Loucy (cell line): ENCODE measurements around the gene LDHAL6B.

Experiments
- H2AFZ ChIP-seq: fragments of 200-600 bp; sonication (generic); 2 replicates; pipeline ENCODE4 v1.6.0; 2016; ENCODE audit warnings: antibody characterized with exemption, mild to moderate bottlenecking, low read length, moderate library complexity
- H3F3A ChIP-seq: fragments of 200-600 bp; 2 replicates; pipeline ENCODE4 v1.6.0; 2016; ENCODE audit warnings: antibody characterized with exemption, low read depth, mild to moderate bottlenecking
- H3K27me3 ChIP-seq: fragments of 200-600 bp; sonication (generic); 2 replicates; pipeline ENCODE4 v1.6.1; 2014; ENCODE audit warnings: low read length, mild to moderate bottlenecking; ENCODE audit not compliant: insufficient read depth, poor library complexity, severe bottlenecking
- H3K36me3 ChIP-seq: fragments of 200-600 bp; sonication (generic); 2 replicates; pipeline ENCODE4 v1.6.1; 2016; ENCODE audit warnings: low read length; ENCODE audit not compliant: insufficient read depth
- H3K4me1 ChIP-seq: fragments of 200-600 bp; sonication (generic); 2 replicates; pipeline ENCODE4 v1.5.1; 2014; ENCODE audit warnings: low read length, mild to moderate bottlenecking; ENCODE audit not compliant: insufficient read depth, poor library complexity, severe bottlenecking
- H3K4me2 ChIP-seq: fragments of 200-600 bp; sonication (generic); 2 replicates; pipeline ENCODE4 v1.6.0; 2014; ENCODE audit warnings: antibody characterized with exemption, low read length, low read depth, mild to moderate bottlenecking; ENCODE audit not compliant: poor library complexity, severe bottlenecking
- H3K4me3 ChIP-seq: fragments of 200-600 bp; sonication (generic); 2 replicates; pipeline ENCODE4 v1.5.1; 2014; ENCODE audit warnings: low read length, mild to moderate bottlenecking, mixed read lengths; ENCODE audit not compliant: poor library complexity, severe bottlenecking
- H3K79me2 ChIP-seq: fragments of 200-600 bp; sonication (generic); 2 replicates; pipeline ENCODE4 v1.6.1; 2014; ENCODE audit warnings: low read length; ENCODE audit not compliant: insufficient read depth
- H3K9ac ChIP-seq: fragments of 200-600 bp; sonication (generic); 2 replicates; pipeline ENCODE4 v1.6.0; 2014; ENCODE audit warnings: mild to moderate bottlenecking, low read depth, low read length, moderate library complexity; ENCODE audit not compliant: poor library complexity, severe bottlenecking
- H3K9me2 ChIP-seq: fragments of 200-600 bp; sonication (generic); replicated peaks from 2 replicates; pipeline ENCODE4 v1.6.1; 2016; ENCODE audit warnings: low read depth, low read length, mixed read lengths
- H3K9me3 ChIP-seq: fragments of 200-600 bp; sonication (generic); 2 replicates; pipeline ENCODE4 v1.6.1; 2014; ENCODE audit warnings: mild to moderate bottlenecking, antibody characterized with exemption, low read length, low read depth; ENCODE audit not compliant: insufficient read depth
- H4K20me1 ChIP-seq: fragments of 200-600 bp; sonication (generic); 2 replicates; pipeline ENCODE4 v1.6.0; 2014; ENCODE audit warnings: antibody characterized with exemption, low read length, mild to moderate bottlenecking; ENCODE audit not compliant: insufficient read depth, poor library complexity, severe bottlenecking
- CTCF ChIP-seq: fragments of 200-600 bp; sonication (generic); conservative IDR thresholded peaks from 2 replicates; pipeline ENCODE4 v1.5.1; 2014; ENCODE audit warnings: mild to moderate bottlenecking, antibody characterized with exemption, low read length
- EZH2phosphoT487 ChIP-seq: fragments of 200-600 bp; IDR thresholded peaks from 2 replicates; pipeline ENCODE4 v1.6.1; 2018; ENCODE audit warnings: antibody characterized with exemption, mild to moderate bottlenecking, moderate library complexity, borderline replicate concordance

Gene LDHAL6B

DNA sequence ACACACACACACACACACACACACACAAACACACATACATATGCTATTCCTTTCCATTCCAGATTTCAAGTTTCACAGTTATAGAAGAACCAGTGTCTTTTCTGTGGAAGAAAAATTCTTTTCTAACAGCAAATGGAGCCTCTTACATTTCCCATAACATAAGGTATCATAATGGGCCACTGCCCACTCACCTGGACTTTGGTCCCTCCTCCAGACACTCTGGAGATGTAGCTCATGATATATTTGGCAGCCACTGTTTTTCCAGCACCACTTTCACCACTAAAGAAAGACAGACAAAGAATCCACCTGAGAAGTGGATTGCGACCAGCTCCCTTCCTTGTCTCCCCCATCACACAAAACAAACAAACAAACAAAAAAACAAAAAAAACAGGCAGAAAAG is 29.8 kb downstream of the LDHAL6B start:
- Histone ChIP-seq H3K27me3 (no peaks in the 10 kb centered on the region), H3K36me3 (no peaks in the 10 kb centered on the region), H3K79me2 (no peaks in the 10 kb centered on the region), H4K20me1 (no peaks in the 10 kb centered on the region), H3K4me2 (no peak overlapping the region), H3K9me3 (no peaks in the 10 kb centered on the region), H3K4me1 (no peaks in the 10 kb centered on the region), H3K9ac (no peak overlapping the region), H3F3A (no peaks in the 10 kb centered on the region), H3K9me2 (no peaks in the 10 kb centered on the region), H3K4me3 (no peak overlapping the region), H2AFZ (no peak overlapping the region)
- TF ChIP-seq EZH2phosphoT487, result no peak

GRCh38 chr15:59237119-59237855 is 30.6 kb downstream of the LDHAL6B start:
- TF ChIP-seq EZH2phosphoT487 (no peak), CTCF (no peak)
- Histone ChIP-seq H2AFZ (no peak overlapping the region), H3K4me1 (no peaks in the 10 kb centered on the region), H3K9ac (no peak overlapping the region), H4K20me1 (no peaks in the 10 kb centered on the region), H3K9me2 (no peaks in the 10 kb centered on the region), H3K9me3 (no peaks in the 10 kb centered on the region), H3K4me3 (no peak overlapping the region), H3K36me3 (no peaks in the 10 kb centered on the region), H3K4me2 (no peak overlapping the region), H3K79me2 (no peaks in the 10 kb centered on the region), H3F3A (no peaks in the 10 kb centered on the region), H3K27me3 (no peaks in the 10 kb centered on the region)

- no peaks in the 10 kb centered on the region for H3K4me1 ChIP-seq
- no peak overlapping the region for H3K9ac ChIP-seq
- H3K4me2 ChIP-seq, result no peak overlapping the region
- H3K9me3 ChIP-seq, result no peaks in the 10 kb centered on the region
- H3F3A ChIP-seq, result no peaks in the 10 kb centered on the region
- no peak overlapping the region for H2AFZ ChIP-seq
- no peaks in the 10 kb centered on the region for H3K9me2 ChIP-seq
- no peak overlapping the region for H3K4me3 ChIP-seq
- H3K79me2 ChIP-seq, result no peaks in the 10 kb centered on the region
- no peaks in the 10 kb centered on the region for H3K27me3 ChIP-seq
- no peaks in the 10 kb centered on the region for H4K20me1 ChIP-seq
- H3K36me3 ChIP-seq, result no peaks in the 10 kb centered on the region
- TF ChIP-seq CTCF (no peak), EZH2phosphoT487 (no peak)
These were observed 31.3 kb downstream of the LDHAL6B start for GRCh38 chr15:59237924-59238331.

DNA sequence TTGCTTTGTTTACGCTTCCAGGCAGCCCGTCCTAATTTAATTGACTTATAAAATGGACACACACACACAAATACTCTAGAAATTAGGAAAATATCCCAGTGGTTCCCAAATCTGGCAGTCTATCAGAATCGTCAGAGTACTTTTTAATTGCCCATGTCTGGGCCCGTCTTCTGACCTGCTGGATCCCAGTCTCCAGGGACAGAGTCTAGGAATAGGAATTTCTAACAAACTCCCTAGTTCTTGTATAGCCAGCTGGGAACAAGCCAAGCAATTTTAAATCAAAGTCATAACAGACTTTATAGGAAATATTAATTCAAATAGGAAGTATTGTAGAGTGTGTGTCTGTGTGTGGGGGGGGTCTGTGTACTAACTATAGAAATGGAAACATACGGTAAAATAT is 33.4 kb downstream of the LDHAL6B start:
- Histone ChIP-seq H3K36me3 (no peaks in the 10 kb centered on the region), H3K4me2 (no peak overlapping the region), H3K9me2 (no peaks in the 10 kb centered on the region), H4K20me1 (no peaks in the 10 kb centered on the region), H3K4me1 (no peaks in the 10 kb centered on the region), H3K27me3 (no peaks in the 10 kb centered on the region), H2AFZ (no peak overlapping the region), H3F3A (no peaks in the 10 kb centered on the region), H3K79me2 (no peaks in the 10 kb centered on the region), H3K4me3 (no peak overlapping the region), H3K9me3 (no peaks in the 10 kb centered on the region), H3K9ac (no peak overlapping the region)
- TF ChIP-seq EZH2phosphoT487, result no peak
